Ovary (tissue), 9 donors: ENCODE results near the gene SAMHD1. TPM values are rescaled to one million over a fixed set of nuclear protein-coding genes. Genes with fewer than 3 reads are reported as not detected.
"Not testable (repeated sequence)": the region's sequence is repeated elsewhere in the genome, so short reads cannot be mapped to it uniquely, and the experiment has no call there.

ENCODE experiments used
- DNase-seq, 5 donors: peaks; one replicate each; pipeline ENCODE4 v3.0.0-alpha.2; 2019 to 2020
- H3K27ac ChIP-seq, 2 donors: fragments of 200-600 bp; one replicate each; pipeline versions ENCODE4 v1.5.1 to v1.8.0; 2019 to 2022
- H3K27me3 ChIP-seq: fragments of 200-600 bp; one replicate; pipeline ENCODE4 v1.8.0; 2022
- H3K36me3 ChIP-seq: fragments of 200-600 bp; sonication (generic); one replicate; pipeline ENCODE4 v1.5.1; 2019
- H3K4me1 ChIP-seq: one replicate; pipeline ENCODE4 v1.8.1; 2013; ENCODE audit warnings: mild to moderate bottlenecking, moderate library complexity; ENCODE audit not compliant: insufficient read depth
- H3K4me3 ChIP-seq: fragments of 200-600 bp; sonication (generic); one replicate; pipeline ENCODE4 v1.5.1; 2017
- H3K9me3 ChIP-seq, 2 donors: fragments of 200-600 bp in 1 of 2; sonication (generic) in 1 of 2; one replicate each; pipeline versions ENCODE4 v1.5.1 to v1.8.1; 2013 to 2019; ENCODE audit warnings: mild to moderate bottlenecking in 1 of 2, moderate library complexity in 1 of 2
- EP300 ChIP-seq: sonication (generic); formaldehyde crosslinking; IDR thresholded peaks from one replicate; pipeline ENCODE4 v1.6.1; 2017; ENCODE audit warnings: antibody characterized with exemption
- POLR2A ChIP-seq: fragments of 450-650 bp; IDR thresholded peaks from one replicate; pipeline ENCODE4 v1.6.1; 2017; ENCODE audit warnings: antibody characterized with exemption, mild to moderate bottlenecking, moderate library complexity
- WGBS, 3 donors: extraction: QIAGEN DNeasy Blood & Tissue Kit in 1 of 3; methylation state at CpG; one replicate each; pipeline versions ENCODE4 v1.1.5 to v1.1.7; 2013 to 2017; 5-methylcytosine and 5-hydroxymethylcytosine counted together
- intact Hi-C, 4 donors: fragments of 100-400 bp; cut with DNase I; formaldehyde crosslinking; loops; one replicate each; pipeline versions ENCODE4 v1.11.0 to v1.15.1; 2022 to 2023
- polyA plus RNA-seq, 2 donors: library from polyadenylated mRNA; stranded (reverse); fragments of 200-250 nt in 1 of 2; fragments of 350-450 nt in 1 of 2; fragmentation: Illumina TruSeq in 1 of 2; extraction: RNeasy Lipid Tissue Mini Kit (QIAGEN cat#74804) in 1 of 2; gene quantifications; one replicate each; pipeline ENCODE4 v1.2.3, GENCODE V29; 2013 to 2014
- total RNA-seq, 7 donors: library from RNA; depleted of rRNA in 2 of 7; stranded (reverse); fragments of >200 nt in 2 of 7; fragmentation: NEBNext Ultra II Directional in 3 of 7; extraction: Animal tissue kit (Norgen Biotek cat#: 25700) in 3 of 7; gene quantifications; one replicate each; pipeline versions ENCODE4 v1.1.0 to v1.2.4, GENCODE V29; 2016 to 2023
- TF ChIP-seq, protein P1 (sequence below), 3 donors: fragments of 450-650 bp in 2 of 3; fragments of 200-600 bp in 1 of 3; IDR thresholded peaks; one replicate each; pipeline versions ENCODE4 v1.5.1 to v1.8.0; 2016 to 2022; ENCODE audit warnings: antibody characterized with exemption in 3 of 3, mild to moderate bottlenecking in 1 of 3
- donor health status: DM: no; HTN: no; CAD: no; lungs with moderate emphysema.
- donor health status: DM: no; HTN: no; CAD: no.
- donor health status: Bipolar disorder and iron deficiency.
- donor health status: DM: yes; HTN: yes; CAD: no.
- donor health status: DM: no; HTN: no; CAD: no.
- donor health status: DM: yes; HTN: yes; CAD: no.

Gene SAMHD1
- total and polyA plus RNA-seq, 9 donors: 25.4 to 184 (median 103) TPM

DNA sequence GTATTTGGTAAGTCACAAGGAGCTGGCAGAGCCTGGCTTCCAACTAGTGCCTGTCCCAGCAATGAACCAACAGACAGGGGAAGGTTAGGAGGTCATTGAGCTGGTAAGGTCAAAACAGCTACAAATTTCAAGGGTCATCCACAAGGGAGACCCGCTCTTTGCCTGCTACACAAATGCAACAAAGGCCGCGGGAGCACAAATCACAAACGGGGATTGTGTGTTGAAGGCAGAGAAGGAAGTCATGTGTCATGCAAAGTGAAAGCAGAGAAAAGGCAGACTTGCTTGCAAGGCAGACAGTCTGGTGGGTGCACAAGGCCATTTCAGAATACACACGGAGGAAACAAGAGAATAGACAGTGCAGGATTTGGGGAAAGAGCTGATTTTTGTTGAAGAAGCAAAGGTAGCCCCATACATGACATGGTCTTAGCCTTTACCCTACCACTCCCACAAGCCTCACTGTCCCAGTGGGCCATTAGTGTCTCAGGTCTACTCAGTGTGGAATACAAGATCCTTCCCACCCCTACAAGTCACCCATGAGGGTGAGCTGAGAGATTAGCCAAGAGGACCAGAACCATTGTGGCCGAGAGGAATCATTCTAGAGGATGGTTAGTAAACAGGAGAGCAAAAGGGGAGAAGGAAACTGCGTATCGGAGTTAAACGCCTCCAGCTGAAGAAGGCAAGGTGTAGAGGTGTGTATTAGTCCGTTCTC lies 18.1 kb upstream of the SAMHD1 start:
- WGBS, 3 donors: 81 to 86% (median 82%) methylated on average over 10 of the region's 10 CpGs
- Histone ChIP-seq H3K27ac (no peak overlapping the region), H3K9me3 (no peaks in the 10 kb centered on the region), H3K4me1 (no peaks in the 10 kb centered on the region), H3K36me3 (no peaks in the 10 kb centered on the region), H3K4me3 (no peak overlapping the region), H3K27me3 (no peaks in the 10 kb centered on the region)
- DNase-seq: no peak
- intact Hi-C loops: no loop called here
- no peak for TF ChIP-seq POLR2A
- TF ChIP-seq, protein P1, sequence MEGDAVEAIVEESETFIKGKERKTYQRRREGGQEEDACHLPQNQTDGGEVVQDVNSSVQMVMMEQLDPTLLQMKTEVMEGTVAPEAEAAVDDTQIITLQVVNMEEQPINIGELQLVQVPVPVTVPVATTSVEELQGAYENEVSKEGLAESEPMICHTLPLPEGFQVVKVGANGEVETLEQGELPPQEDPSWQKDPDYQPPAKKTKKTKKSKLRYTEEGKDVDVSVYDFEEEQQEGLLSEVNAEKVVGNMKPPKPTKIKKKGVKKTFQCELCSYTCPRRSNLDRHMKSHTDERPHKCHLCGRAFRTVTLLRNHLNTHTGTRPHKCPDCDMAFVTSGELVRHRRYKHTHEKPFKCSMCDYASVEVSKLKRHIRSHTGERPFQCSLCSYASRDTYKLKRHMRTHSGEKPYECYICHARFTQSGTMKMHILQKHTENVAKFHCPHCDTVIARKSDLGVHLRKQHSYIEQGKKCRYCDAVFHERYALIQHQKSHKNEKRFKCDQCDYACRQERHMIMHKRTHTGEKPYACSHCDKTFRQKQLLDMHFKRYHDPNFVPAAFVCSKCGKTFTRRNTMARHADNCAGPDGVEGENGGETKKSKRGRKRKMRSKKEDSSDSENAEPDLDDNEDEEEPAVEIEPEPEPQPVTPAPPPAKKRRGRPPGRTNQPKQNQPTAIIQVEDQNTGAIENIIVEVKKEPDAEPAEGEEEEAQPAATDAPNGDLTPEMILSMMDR (IDR thresholded peaks at IDR 0.05): no peak
- TF ChIP-seq EP300: no peak

DNA sequence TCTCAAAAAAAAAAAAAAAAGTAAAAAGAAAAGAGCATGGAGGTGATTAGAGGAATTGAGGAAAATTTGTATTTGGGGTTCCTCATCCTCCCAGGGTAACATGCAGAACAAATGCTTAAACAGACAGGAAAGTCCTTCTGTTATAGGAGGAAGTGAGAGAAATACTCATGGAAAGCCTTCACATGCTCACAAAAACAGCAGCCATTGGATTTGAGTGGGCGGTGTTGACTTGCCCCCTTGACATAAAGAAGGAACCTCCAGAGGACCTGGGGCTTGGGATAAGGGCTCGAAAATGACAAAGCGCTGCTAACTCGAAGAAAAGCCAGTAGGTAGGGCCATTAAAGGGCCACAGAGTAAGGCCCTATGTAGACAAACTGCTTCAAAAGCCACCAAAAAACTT lies 17.5 kb upstream of the SAMHD1 start:
- Histone ChIP-seq H3K36me3 (no peaks in the 10 kb centered on the region), H3K9me3 (no peaks in the 10 kb centered on the region), H3K4me3 (no peak overlapping the region), H3K27ac (no peak overlapping the region), H3K27me3 (no peaks in the 10 kb centered on the region), H3K4me1 (no peaks in the 10 kb centered on the region)
- DNase-seq: no peak
- intact Hi-C loops: no loop called here
- WGBS, 3 donors: 94 to 98% (median 95%) methylated on average over 4 of the region's 4 CpGs
- no peak for TF ChIP-seq EP300
- TF ChIP-seq, protein P1 (IDR thresholded peaks at IDR 0.05): no peak
- no peak for TF ChIP-seq POLR2A

DNA sequence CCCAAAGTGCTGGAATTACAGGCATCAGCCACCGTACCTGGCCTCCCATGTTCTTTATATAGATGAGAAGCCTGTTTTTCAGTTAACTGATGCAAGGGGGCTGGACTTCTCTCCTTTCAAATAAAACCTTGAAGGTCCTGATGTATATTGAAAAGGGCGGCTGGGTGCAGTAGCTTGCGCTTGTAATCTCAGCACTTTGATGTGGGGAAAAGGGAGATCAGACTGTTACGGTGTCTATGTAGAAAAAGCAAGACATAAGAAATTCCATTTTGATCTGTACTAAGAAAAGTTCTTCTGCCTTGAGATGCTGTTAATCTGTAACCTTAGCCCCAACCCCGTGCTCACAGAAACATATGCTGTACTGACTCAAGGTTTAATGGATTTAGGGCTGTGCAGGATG lies 16.1 kb upstream of the SAMHD1 start:
- no peak for TF ChIP-seq EP300
- TF ChIP-seq, protein P1 (IDR thresholded peaks at IDR 0.05): no peak
- no peak for TF ChIP-seq POLR2A
- H3K27ac ChIP-seq: no peak overlapping the region
- intact Hi-C loops: no loop called here
- no peaks in the 10 kb centered on the region for H3K4me1 ChIP-seq
- DNase-seq: no peak
- no peaks in the 10 kb centered on the region for H3K27me3 ChIP-seq
- H3K36me3 ChIP-seq: no peaks in the 10 kb centered on the region
- H3K9me3 ChIP-seq: no peaks in the 10 kb centered on the region
- 89 to 93% (median 92%) methylated on average over 5 of the region's 5 CpGs for WGBS, 3 donors
- H3K4me3 ChIP-seq: no peak overlapping the region

DNA sequence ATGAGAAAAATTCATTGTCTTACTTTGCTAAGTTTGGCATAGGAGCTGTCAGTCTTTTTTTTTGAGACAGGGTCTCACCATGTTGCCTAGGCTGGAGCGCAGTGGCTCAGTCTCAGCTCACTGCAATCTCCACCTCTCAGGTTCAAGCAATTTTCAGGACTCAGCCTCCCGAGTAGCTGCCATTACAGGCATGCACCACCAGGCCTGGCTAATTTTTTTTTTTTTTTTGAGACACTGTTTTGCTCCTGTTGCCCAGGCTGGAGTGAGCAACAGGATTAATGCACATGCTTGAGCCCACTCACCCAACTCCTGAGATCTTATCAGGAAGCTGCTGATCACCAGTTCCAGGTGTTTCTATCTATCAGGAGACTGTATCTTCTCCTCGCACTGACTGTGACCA lies 15.5 kb upstream of the SAMHD1 start:
- 88 to 94% (median 91%) methylated on average over 3 of the region's 3 CpGs for WGBS, 3 donors
- H3K27me3 ChIP-seq, H3K4me3 ChIP-seq, H3K36me3 ChIP-seq, H3K9me3 ChIP-seq, intact Hi-C loops, H3K27ac ChIP-seq, DNase-seq, H3K4me1 ChIP-seq: not testable (repeated sequence)

DNA sequence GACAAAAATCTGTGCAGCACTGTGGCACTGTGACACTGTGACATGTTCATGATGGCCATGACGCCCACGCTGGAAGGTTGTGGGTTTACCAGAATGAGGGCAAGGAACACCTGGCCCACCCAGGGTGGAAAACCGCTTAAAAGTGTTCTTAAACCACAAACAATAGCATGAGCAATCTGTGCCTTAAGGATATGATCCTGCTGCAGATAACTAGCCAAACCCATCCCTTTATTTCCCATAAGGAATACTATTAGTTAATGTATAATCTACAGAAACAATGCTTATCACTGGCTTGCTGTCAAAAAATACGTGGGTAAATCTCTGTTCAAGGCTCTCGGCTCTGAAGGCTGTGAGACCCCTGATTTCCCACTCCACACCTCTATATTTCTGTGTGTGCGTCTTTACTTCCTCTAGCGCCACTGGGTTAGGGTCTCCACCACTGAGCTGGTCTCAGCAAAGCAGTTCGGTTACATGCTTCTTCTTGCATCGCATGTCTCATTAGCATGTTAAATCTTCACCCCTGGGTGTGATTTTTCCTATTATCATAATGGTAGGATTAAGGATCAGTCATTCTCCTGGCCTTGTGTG lies 10.9 kb upstream of the SAMHD1 start:
- H3K36me3 ChIP-seq, H3K27me3 ChIP-seq, H3K27ac ChIP-seq, intact Hi-C loops, H3K4me1 ChIP-seq, H3K4me3 ChIP-seq, DNase-seq, H3K9me3 ChIP-seq: not testable (repeated sequence)
- WGBS, 3 donors: 83 to 85% (median 84%) methylated on average over 9 of the region's 9 CpGs
